Activated CD8-positive, alpha-beta memory T cell treated with anti-CD3 and anti-CD28 coated beads, Interleukin-2, amount 50 U/mL, for 1 hour (primary cell): ENCODE results near the gene NAT10.

Source experiments
- DNase-seq: peaks from one replicate; pipeline ENCODE4 v3.0.0-alpha.2; 2020; ENCODE audit errors: extremely low read depth

Gene NAT10

GRCh38 chr11:34188181-34188580, 82.8 kb downstream of the NAT10 start:
- DNase-seq: no peak

DNA sequence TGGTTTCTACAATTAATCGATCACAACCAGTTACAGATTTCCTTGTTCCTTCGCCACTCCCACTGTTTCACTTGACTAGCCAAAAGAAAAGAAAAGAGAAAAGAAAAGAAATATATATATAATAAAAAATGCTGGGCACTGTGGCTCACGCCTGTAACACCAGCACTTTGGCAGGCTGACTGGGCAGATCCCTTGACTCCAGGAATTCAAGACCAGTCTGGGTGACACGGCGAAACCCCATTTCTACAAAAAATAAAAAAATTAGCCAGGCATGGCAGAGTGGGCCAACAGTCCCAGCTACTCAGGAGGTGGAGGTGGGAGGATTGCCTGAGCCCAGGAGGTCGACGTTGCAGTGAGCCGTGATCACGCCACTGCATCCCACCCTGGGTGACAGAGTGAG, 83.8 kb downstream of the NAT10 start:
- DNase-seq: no peak

GRCh38 chr11:34190192-34191139, 85.0 kb downstream of the NAT10 start:
- no peak for DNase-seq

GRCh38 chr11:34191578-34191977, 86.1 kb downstream of the NAT10 start:
- DNase-seq: no peak

- no peak for DNase-seq
These were observed 87.3 kb downstream of the NAT10 start for GRCh38 chr11:34192481-34193401.

DNA sequence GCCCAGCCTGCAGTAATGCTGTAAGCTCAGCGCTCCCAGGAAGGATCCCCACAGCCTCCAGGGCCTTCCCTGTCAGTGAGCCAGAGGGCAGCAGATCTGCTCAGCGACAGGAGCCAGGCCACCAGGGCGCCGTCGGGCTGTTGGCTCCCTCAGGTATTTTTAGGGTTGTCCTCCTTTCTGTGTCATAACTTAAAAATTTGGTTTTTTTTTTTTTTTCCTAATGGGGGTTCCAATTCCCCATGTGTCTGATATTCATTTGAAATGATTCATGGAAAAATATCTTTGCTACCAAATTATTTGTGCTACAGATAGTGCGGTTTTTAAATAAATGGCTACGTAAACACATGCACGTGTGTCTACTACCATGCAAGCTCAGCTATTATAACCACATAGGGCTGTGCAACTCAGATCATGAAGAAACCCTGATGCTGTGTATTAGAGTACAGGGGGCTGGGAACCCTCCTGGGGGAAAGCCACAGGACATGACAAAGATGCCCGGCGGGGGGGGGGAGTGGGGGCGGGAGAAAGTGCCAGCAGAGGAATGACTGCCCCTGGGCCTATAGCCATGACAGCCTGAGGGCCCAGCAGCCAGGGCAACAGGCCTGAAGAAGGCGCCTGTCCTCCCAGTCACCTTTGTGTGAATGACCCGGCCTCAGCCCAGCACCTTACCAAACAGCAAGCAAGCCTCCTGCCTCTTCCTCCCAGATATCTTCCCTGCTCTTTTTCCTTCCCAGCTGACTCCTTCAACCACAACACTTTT, 89.3 kb downstream of the NAT10 start:
- no peak for DNase-seq
